Measurements from ENCODE around the gene CD244.

The CD244 gene

GRCh38 chr1:160813215-160813614 lies 49.5 kb downstream of the CD244 start:
- no peak overlapping the region for H3K27ac ChIP-seq (replicated peaks)

GRCh38 chr1:160811147-160811546 lies 51.5 kb downstream of the CD244 start:
- no peak overlapping the region for H3K27ac ChIP-seq (replicated peaks)
- H3K4me3 ChIP-seq (replicated peaks; ENCODE audit: insufficient read depth, low read length): no peak overlapping the region
- no peak for DNase-seq (ENCODE audit: low read depth in 1 of 2, low spot score in 1 of 2)
- H3K27me3 ChIP-seq (ENCODE audit: insufficient read depth, poor library complexity, severe bottlenecking): no peaks in the 10 kb centered on the region
- no peak for TF ChIP-seq POLR2AphosphoS5 (IDR thresholded peaks at IDR 0.05; ENCODE audit: low read depth)
- no peak for TF ChIP-seq SPI1 (IDR thresholded peaks at IDR 0.05; ENCODE audit: borderline replicate concordance, low read depth)

More at GRCh38 chr1:160813215-160813614, 49.5 kb downstream of the CD244 start:
- Histone ChIP-seq H3K27me3 (ENCODE audit: insufficient read depth, poor library complexity, severe bottlenecking) (no peaks in the 10 kb centered on the region), H3K4me3 (replicated peaks; ENCODE audit: insufficient read depth, low read length) (no peak overlapping the region)
- DNase-seq (ENCODE audit: low read depth in 1 of 2, low spot score in 1 of 2): no peak
- no peak for TF ChIP-seq REST (IDR thresholded peaks at IDR 0.05; ENCODE audit: insufficient replicate concordance, low read depth)

- H3K27ac ChIP-seq (replicated peaks): no peak overlapping the region
- TF ChIP-seq CTCF (IDR thresholded peaks at IDR 0.05; ENCODE audit: insufficient read depth, low read length) (no peak), POLR2AphosphoS5 (IDR thresholded peaks at IDR 0.05; ENCODE audit: low read depth) (no peak), GABPA (IDR thresholded peaks at IDR 0.05; ENCODE audit: low read depth) (no peak), SPI1 (IDR thresholded peaks at IDR 0.05; ENCODE audit: borderline replicate concordance, low read depth) (no peak), REST (IDR thresholded peaks at IDR 0.05; ENCODE audit: insufficient replicate concordance, low read depth) (no peak)
- no peaks in the 10 kb centered on the region for H3K27me3 ChIP-seq (ENCODE audit: insufficient read depth, poor library complexity, severe bottlenecking)
These were observed 52.2 kb downstream of the CD244 start for GRCh38 chr1:160810486-160810885.

GRCh38 chr1:160808289-160808688 lies 54.4 kb downstream of the CD244 start:
- Histone ChIP-seq H3K4me3 (replicated peaks; ENCODE audit: insufficient read depth, low read length) (no peak overlapping the region), H3K27ac (replicated peaks) (no peak overlapping the region), H3K27me3 (ENCODE audit: insufficient read depth, poor library complexity, severe bottlenecking) (no peaks in the 10 kb centered on the region)
- TF ChIP-seq SPI1 (IDR thresholded peaks at IDR 0.05; ENCODE audit: borderline replicate concordance, low read depth) (no peak), CTCF (IDR thresholded peaks at IDR 0.05; ENCODE audit: insufficient read depth, low read length) (no peak), GABPA (IDR thresholded peaks at IDR 0.05; ENCODE audit: low read depth) (no peak), POLR2AphosphoS5 (IDR thresholded peaks at IDR 0.05; ENCODE audit: low read depth) (no peak), REST (IDR thresholded peaks at IDR 0.05; ENCODE audit: insufficient replicate concordance, low read depth) (no peak)
- DNase-seq (ENCODE audit: low read depth in 1 of 2, low spot score in 1 of 2): no peak

More at GRCh38 chr1:160810486-160810885, 52.2 kb downstream of the CD244 start:
- no peak for DNase-seq (ENCODE audit: low read depth in 1 of 2, low spot score in 1 of 2)
- H3K4me3 ChIP-seq (replicated peaks; ENCODE audit: insufficient read depth, low read length): no peak overlapping the region
